Neutrophil (primary cell): ENCODE measurements around the gene VAMP3.

Experiments used
- H3K27ac ChIP-seq: fragments of 200-600 bp; sonication (generic); 2 replicates; pipeline ENCODE4 v1.5.1; 2016; ENCODE audit warnings: mild to moderate bottlenecking, moderate library complexity
- H3K27me3 ChIP-seq: fragments of 200-600 bp; sonication (generic); 2 replicates; pipeline ENCODE4 v1.6.0; 2016; ENCODE audit warnings: mild to moderate bottlenecking
- H3K36me3 ChIP-seq: fragments of 200-600 bp; sonication (generic); 2 replicates; pipeline ENCODE4 v1.5.1; 2017
- H3K4me1 ChIP-seq, 2 experiments: fragments of 200-600 bp in 1 of 2; sonication (generic) in 1 of 2; 1 replicate in 1 of 2; 2 replicates in 1 of 2; pipeline versions ENCODE4 v1.5.1 to v1.6.1; 2013 to 2016; ENCODE audit warnings: low read depth in 1 of 2, low read length in 1 of 2, mild to moderate bottlenecking in 1 of 2, moderate library complexity in 1 of 2; ENCODE audit not compliant: control insufficient read depth in 1 of 2, insufficient read depth in 1 of 2
- H3K4me3 ChIP-seq, 2 experiments: fragments of 200-600 bp in 1 of 2; sonication (generic) in 1 of 2; 1 replicate in 1 of 2; 2 replicates in 1 of 2; pipeline ENCODE4 v1.5.1; 2013 to 2016; ENCODE audit warnings: low read depth in 1 of 2, low read length in 1 of 2, mild to moderate bottlenecking in 1 of 2, moderate library complexity in 1 of 2
- H3K9me3 ChIP-seq: fragments of 200-600 bp; sonication (generic); 2 replicates; pipeline ENCODE4 v1.5.1; 2016
- CTCF ChIP-seq: fragments of 200-600 bp; sonication (generic); IDR thresholded peaks from 2 replicates; pipeline ENCODE4 v1.5.1; 2016; ENCODE audit warnings: antibody characterized with exemption

VAMP3 gene

DNA sequence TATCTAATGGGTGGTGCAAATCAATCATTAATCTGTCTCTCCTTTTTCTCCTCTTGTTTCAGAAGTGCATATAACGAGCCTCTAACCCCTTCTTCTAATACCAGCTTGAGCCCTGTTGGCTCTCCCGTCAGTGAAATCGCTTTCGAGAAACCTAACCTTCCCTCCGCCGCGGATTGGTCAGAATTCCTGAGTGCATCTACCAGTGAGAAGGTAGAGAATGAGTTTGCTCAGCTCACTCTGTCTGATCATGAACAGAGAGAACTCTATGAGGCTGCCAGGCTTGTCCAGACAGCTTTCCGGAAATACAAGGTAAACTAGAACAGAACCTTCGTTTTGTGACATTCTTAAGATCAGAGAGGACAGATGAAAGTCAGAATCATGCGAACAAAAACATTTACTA lies 25.3 kb upstream of the VAMP3 start:
- H3K27ac ChIP-seq: no peak overlapping the region
- no peaks in the 10 kb centered on the region for H3K36me3 ChIP-seq
- peaks cover 9 to 10% of the 10 kb centered on the region in 2 experiments for H3K4me1 ChIP-seq
- TF ChIP-seq CTCF: no peak
- no peak overlapping the region for H3K4me3 ChIP-seq
- H3K27me3 ChIP-seq: no peaks in the 10 kb centered on the region
- no peaks in the 10 kb centered on the region for H3K9me3 ChIP-seq

DNA sequence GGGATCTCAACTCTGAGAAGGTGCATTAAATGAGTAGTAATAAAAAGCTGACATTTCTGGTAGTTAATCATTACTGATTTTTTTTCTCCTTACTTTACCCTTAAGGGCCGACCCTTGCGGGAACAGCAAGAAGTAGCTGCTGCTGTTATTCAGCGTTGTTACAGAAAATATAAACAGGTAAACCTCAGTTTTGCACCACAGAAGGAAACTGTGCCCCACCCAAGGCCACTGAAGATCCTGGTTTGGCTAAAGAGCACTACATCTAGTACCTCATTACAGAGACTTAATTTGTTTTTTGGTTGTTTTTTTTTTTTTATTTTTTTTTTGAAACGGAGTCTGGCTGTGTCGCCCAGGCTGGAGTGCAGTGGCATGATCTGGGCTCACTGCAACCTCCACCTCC lies 23.5 kb upstream of the VAMP3 start:
- Histone ChIP-seq H3K4me3 (no peak overlapping the region), H3K9me3 (no peaks in the 10 kb centered on the region), H3K27ac (no peak overlapping the region), H3K4me1 (peaks cover 10 to 13% of the 10 kb centered on the region in 2 experiments), H3K27me3 (no peaks in the 10 kb centered on the region), H3K36me3 (no peaks in the 10 kb centered on the region)
- no peak for TF ChIP-seq CTCF

DNA sequence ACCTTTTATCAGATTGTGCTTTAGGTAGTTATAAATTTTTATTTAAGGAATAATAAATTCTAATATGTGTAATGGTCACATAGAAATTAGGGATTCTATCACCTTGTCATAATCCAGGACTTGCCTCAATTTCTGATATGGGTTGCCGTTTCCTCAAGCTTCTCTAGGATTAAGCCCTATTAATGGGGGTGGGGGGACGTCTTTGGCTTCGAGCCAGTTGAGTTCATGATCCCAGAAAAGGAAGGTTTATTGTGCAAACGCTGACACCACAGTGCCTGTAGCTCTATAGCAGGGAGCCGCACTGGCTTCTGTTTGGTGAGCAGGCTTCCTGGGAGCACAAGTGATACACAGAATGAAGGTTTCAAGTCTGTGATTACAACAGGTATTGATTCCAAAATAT lies 22.0 kb upstream of the VAMP3 start:
- Histone ChIP-seq H3K4me3 (no peak overlapping the region), H3K36me3 (no peaks in the 10 kb centered on the region), H3K9me3 (no peaks in the 10 kb centered on the region), H3K27me3 (no peaks in the 10 kb centered on the region), H3K27ac (no peak overlapping the region), H3K4me1 (peaks cover 25 to 28% of the 10 kb centered on the region in 2 experiments)
- TF ChIP-seq CTCF: no peak

DNA sequence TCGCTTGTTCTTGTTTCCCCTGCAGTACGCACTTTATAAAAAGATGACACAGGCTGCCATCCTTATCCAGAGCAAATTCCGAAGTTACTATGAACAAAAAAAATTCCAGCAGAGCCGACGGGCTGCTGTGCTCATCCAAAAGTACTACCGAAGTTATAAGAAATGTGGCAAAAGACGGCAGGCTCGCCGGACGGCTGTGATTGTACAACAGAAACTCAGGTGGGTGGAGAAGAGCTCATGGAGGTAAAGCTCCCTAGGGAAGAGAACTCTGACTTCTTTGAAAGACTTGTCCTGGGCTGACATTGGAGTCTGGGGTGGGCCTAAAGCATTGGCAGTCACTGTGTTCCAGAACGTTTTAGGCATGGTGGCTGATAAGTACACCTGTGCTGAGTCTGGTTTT lies 19.9 kb upstream of the VAMP3 start:
- Histone ChIP-seq H3K27me3 (no peaks in the 10 kb centered on the region), H3K4me1 (peaks cover 28 to 30% of the 10 kb centered on the region in 2 experiments), H3K4me3 (no peak overlapping the region), H3K36me3 (no peaks in the 10 kb centered on the region), H3K9me3 (no peaks in the 10 kb centered on the region), H3K27ac (no peak overlapping the region)
- no peak for TF ChIP-seq CTCF

GRCh38 chr1:7752512-7753417 lies 18.3 kb upstream of the VAMP3 start:
- H3K36me3 ChIP-seq: no peaks in the 10 kb centered on the region
- peak overlapping the region; percentile 6 to 12 for H3K4me3 ChIP-seq
- no peaks in the 10 kb centered on the region for H3K27me3 ChIP-seq
- peaks cover 28 to 30% of the 10 kb centered on the region in 2 experiments for H3K4me1 ChIP-seq
- no peaks in the 10 kb centered on the region for H3K9me3 ChIP-seq
- peak overlapping the region; percentile 60 for H3K27ac ChIP-seq
- TF ChIP-seq CTCF: peak; percentile 60
